HuH-7 (cell line): ENCODE results near the gene TBC1D1.

Experiments
- DNase-seq: peaks from one replicate; pipeline ENCODE4 v3.0.0; 2011; ENCODE audit warnings: low spot score

The TBC1D1 gene

GRCh38 chr4:38080061-38080974 is 189.4 kb downstream of the TBC1D1 start:
- no peak for DNase-seq

GRCh38 chr4:38082021-38082420 is 191.1 kb downstream of the TBC1D1 start:
- DNase-seq: no peak

GRCh38 chr4:38082424-38083385 is 191.8 kb downstream of the TBC1D1 start:
- no peak for DNase-seq

- no peak for DNase-seq
These were observed 194.2 kb downstream of the TBC1D1 start for GRCh38 chr4:38084877-38085711.

- no peak for DNase-seq
These were observed 194.9 kb downstream of the TBC1D1 start for GRCh38 chr4:38085751-38086150.

- no peak for DNase-seq
These were observed 195.4 kb downstream of the TBC1D1 start for GRCh38 chr4:38086151-38086848.

- DNase-seq: no peak
These were observed 196.0 kb downstream of the TBC1D1 start for GRCh38 chr4:38086849-38087226.

GRCh38 chr4:38088321-38088720 is 197.4 kb downstream of the TBC1D1 start:
- DNase-seq: no peak

- no peak for DNase-seq
These were observed 199.1 kb downstream of the TBC1D1 start for GRCh38 chr4:38089961-38090360.

GRCh38 chr4:38090455-38091246 is 199.8 kb downstream of the TBC1D1 start:
- no peak for DNase-seq

GRCh38 chr4:38091636-38092035 is 200.8 kb downstream of the TBC1D1 start:
- no peak for DNase-seq

GRCh38 chr4:38092701-38093100 is 201.8 kb downstream of the TBC1D1 start:
- DNase-seq: no peak

- DNase-seq: no peak
These were observed 203.5 kb downstream of the TBC1D1 start for GRCh38 chr4:38094419-38094818.

GRCh38 chr4:38095691-38096090 is 204.8 kb downstream of the TBC1D1 start:
- DNase-seq: no peak

GRCh38 chr4:38097818-38098217 is 206.9 kb downstream of the TBC1D1 start:
- DNase-seq: no peak

GRCh38 chr4:38099020-38099600 is 208.2 kb downstream of the TBC1D1 start:
- no peak for DNase-seq

GRCh38 chr4:38099908-38100407 is 209.1 kb downstream of the TBC1D1 start:
- DNase-seq: no peak

- no peak for DNase-seq
These were observed 209.8 kb downstream of the TBC1D1 start for GRCh38 chr4:38100474-38101255.

GRCh38 chr4:38101563-38101962 is 210.7 kb downstream of the TBC1D1 start:
- no peak for DNase-seq
